Measurements from ENCODE around the gene SAA2.
A peak's percentile ranks its signal among the peaks of the same experiment; 100 is the strongest.

SAA2 gene

GRCh38 chr11:18248561-18248960 is at the start of gene SAA2:
TSS of gene SAA2 (minus strand) at chr11:18248668. CDS start at chr11:18248011, 657 bp downstream.
- TF ChIP-seq CTCF (IDR thresholded peaks at IDR 0.05; ENCODE audit: low read depth, low read length): no peak
- peak in 1 of 2 donors; percentile 31 for DNase-seq (ENCODE audit: low read depth in 2 of 2)
- H3K4me3 ChIP-seq (replicated peaks in 1 of 2; ENCODE audit: low read depth in 2 of 2, low read length in 2 of 2): no peak within 1 kb of the TSS

- no peak for DNase-seq (ENCODE audit: low read depth in 2 of 2)
These were observed 46.8 kb upstream of the SAA2 start for GRCh38 chr11:18295316-18295715.

GRCh38 chr11:18294862-18295261 is 46.4 kb upstream of the SAA2 start:
- TF ChIP-seq CTCF (IDR thresholded peaks at IDR 0.05; ENCODE audit: low read depth, low read length): no peak
- no peak for DNase-seq (ENCODE audit: low read depth in 2 of 2)
- no peak overlapping the region for H3K4me3 ChIP-seq (replicated peaks in 1 of 2; ENCODE audit: low read depth in 2 of 2, low read length in 2 of 2)

More at GRCh38 chr11:18295316-18295715, 46.8 kb upstream of the SAA2 start:
- no peak overlapping the region for H3K4me3 ChIP-seq (replicated peaks in 1 of 2; ENCODE audit: low read depth in 2 of 2, low read length in 2 of 2)
- no peak for TF ChIP-seq CTCF (IDR thresholded peaks at IDR 0.05; ENCODE audit: low read depth, low read length)

GRCh38 chr11:18288911-18289310 is 40.4 kb upstream of the SAA2 start:
- DNase-seq (ENCODE audit: low read depth in 2 of 2): no peak
- TF ChIP-seq CTCF (IDR thresholded peaks at IDR 0.05; ENCODE audit: low read depth, low read length): no peak
- no peak overlapping the region for H3K4me3 ChIP-seq (replicated peaks in 1 of 2; ENCODE audit: low read depth in 2 of 2, low read length in 2 of 2)

GRCh38 chr11:18285841-18286240 is 37.4 kb upstream of the SAA2 start:
- no peak for DNase-seq (ENCODE audit: low read depth in 2 of 2)
- TF ChIP-seq CTCF (IDR thresholded peaks at IDR 0.05; ENCODE audit: low read depth, low read length): no peak

GRCh38 chr11:18282626-18283025 is 34.2 kb upstream of the SAA2 start:
- no peak for DNase-seq (ENCODE audit: low read depth in 2 of 2)
- H3K4me3 ChIP-seq (replicated peaks in 1 of 2; ENCODE audit: low read depth in 2 of 2, low read length in 2 of 2): no peak overlapping the region
- no peak for TF ChIP-seq CTCF (IDR thresholded peaks at IDR 0.05; ENCODE audit: low read depth, low read length)

More at GRCh38 chr11:18285841-18286240, 37.4 kb upstream of the SAA2 start:
- H3K4me3 ChIP-seq (replicated peaks in 1 of 2; ENCODE audit: low read depth in 2 of 2, low read length in 2 of 2): no peak overlapping the region

- TF ChIP-seq CTCF (IDR thresholded peaks at IDR 0.05; ENCODE audit: low read depth, low read length): no peak
- DNase-seq (ENCODE audit: low read depth in 2 of 2): no peak
- H3K4me3 ChIP-seq (replicated peaks in 1 of 2; ENCODE audit: low read depth in 2 of 2, low read length in 2 of 2): no peak overlapping the region
These were observed 32.1 kb upstream of the SAA2 start for GRCh38 chr11:18280438-18281045.
